HCT116 (cell line): Measurements from ENCODE around the gene TACC3.

ENCODE experiments used
- EGR1 ChIP-seq: IDR thresholded peaks from 2 replicates; pipeline ENCODE4 v1.6.1; 2012; ENCODE audit warnings: low read depth
- EZH2phosphoT487 ChIP-seq: fragments of 200-600 bp; IDR thresholded peaks from 2 replicates; pipeline ENCODE4 v1.6.1; 2018; ENCODE audit warnings: antibody characterized with exemption, borderline replicate concordance
- POLR2AphosphoS5 ChIP-seq: IDR thresholded peaks from 2 replicates; pipeline ENCODE4 v1.6.1; 2011; ENCODE audit warnings: mild to moderate bottlenecking, low read depth, low read length, moderate library complexity
- RAD21 ChIP-seq: IDR thresholded peaks from 2 replicates; pipeline ENCODE4 v1.6.1; 2012; ENCODE audit warnings: low read depth, mild to moderate bottlenecking
- REST ChIP-seq: IDR thresholded peaks from 2 replicates; pipeline ENCODE4 v1.6.1; 2012; ENCODE audit warnings: low read depth
- TF ChIP-seq, protein P1 (sequence below), 3 experiments: fragments of 200-600 bp in 1 of 3; sonication (generic) in 1 of 3; IDR thresholded peaks in 2 of 3; conservative IDR thresholded peaks in 1 of 3; 2 replicates each; pipeline ENCODE4 v1.5.1; 2012 to 2017; ENCODE audit warnings: low read depth in 2 of 3, low read length in 2 of 3, antibody characterized with exemption in 1 of 3, borderline replicate concordance in 1 of 3, control low read depth in 1 of 3, mild to moderate bottlenecking in 1 of 3, mixed read lengths in 1 of 3, mixed run types in 1 of 3, moderate library complexity in 1 of 3; ENCODE audit not compliant: insufficient read depth in 1 of 3
- TF ChIP-seq, protein P2 (sequence below): IDR thresholded peaks from 2 replicates; pipeline ENCODE4 v1.6.1; 2012
- TF ChIP-seq, protein P3 (sequence below): IDR thresholded peaks from 2 replicates; pipeline ENCODE4 v1.6.1; 2012

- TF ChIP-seq, protein P1, sequence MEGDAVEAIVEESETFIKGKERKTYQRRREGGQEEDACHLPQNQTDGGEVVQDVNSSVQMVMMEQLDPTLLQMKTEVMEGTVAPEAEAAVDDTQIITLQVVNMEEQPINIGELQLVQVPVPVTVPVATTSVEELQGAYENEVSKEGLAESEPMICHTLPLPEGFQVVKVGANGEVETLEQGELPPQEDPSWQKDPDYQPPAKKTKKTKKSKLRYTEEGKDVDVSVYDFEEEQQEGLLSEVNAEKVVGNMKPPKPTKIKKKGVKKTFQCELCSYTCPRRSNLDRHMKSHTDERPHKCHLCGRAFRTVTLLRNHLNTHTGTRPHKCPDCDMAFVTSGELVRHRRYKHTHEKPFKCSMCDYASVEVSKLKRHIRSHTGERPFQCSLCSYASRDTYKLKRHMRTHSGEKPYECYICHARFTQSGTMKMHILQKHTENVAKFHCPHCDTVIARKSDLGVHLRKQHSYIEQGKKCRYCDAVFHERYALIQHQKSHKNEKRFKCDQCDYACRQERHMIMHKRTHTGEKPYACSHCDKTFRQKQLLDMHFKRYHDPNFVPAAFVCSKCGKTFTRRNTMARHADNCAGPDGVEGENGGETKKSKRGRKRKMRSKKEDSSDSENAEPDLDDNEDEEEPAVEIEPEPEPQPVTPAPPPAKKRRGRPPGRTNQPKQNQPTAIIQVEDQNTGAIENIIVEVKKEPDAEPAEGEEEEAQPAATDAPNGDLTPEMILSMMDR (IDR thresholded peaks at IDR 0.05 in 2 of 3, conservative IDR thresholded peaks at IDR 0.05 in 1 of 3; ENCODE audit: borderline replicate concordance in 1 of 3, insufficient read depth in 1 of 3, low read depth in 2 of 3, low read length in 2 of 3) = no peak
- no peak for TF ChIP-seq REST
- no peak for TF ChIP-seq EGR1
- no peak for TF ChIP-seq EZH2phosphoT487
- TF ChIP-seq, protein P2, sequence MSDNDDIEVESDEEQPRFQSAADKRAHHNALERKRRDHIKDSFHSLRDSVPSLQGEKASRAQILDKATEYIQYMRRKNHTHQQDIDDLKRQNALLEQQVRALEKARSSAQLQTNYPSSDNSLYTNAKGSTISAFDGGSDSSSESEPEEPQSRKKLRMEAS = no peak
- no peak for TF ChIP-seq POLR2AphosphoS5
- TF ChIP-seq, protein P3, sequence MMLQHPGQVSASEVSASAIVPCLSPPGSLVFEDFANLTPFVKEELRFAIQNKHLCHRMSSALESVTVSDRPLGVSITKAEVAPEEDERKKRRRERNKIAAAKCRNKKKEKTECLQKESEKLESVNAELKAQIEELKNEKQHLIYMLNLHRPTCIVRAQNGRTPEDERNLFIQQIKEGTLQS = no peak
- TF ChIP-seq RAD21 = no peak
Measured at GRCh38 chr4:1711571-1712215, 9.6 kb upstream of the TACC3 start.
